NCI-H69 (cell line): ENCODE results near the gene KRTAP20-1.

Source experiments
- DNase-seq: peaks from one replicate; lab custom pipeline; 2025; lab: John Stamatoyannopoulos, UW

Gene KRTAP20-1

GRCh38 chr21:30616125-30616524 lies at the start of gene KRTAP20-1:
Gene KRTAP20-1 (plus strand): TSS chr21:30616425. CDS start chr21:30616455, 30 bp downstream.
- DNase-seq: no peak

DNA sequence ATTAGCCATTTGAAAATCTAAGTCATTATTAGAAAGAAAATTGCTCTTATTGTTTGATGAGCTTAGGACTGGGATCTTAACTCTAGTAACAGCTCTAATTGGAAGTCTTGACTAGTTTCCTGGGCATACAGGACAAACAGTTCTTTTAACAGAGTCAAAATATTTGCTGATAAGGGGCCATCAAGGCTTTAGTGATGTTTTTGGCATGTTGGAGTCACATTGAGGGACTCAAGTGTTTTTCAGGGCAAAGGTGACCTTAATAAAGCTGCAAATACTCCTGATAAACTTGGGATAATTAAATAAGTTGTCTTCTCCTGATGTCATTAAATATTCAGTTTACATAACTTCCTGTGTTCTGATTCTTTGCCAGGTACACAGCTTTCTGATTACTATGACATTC lies 48.6 kb upstream of the KRTAP20-1 start:
- no peak for DNase-seq

- DNase-seq: peak; percentile 68
Measured at GRCh38 chr21:30577766-30578165, 38.5 kb upstream of the KRTAP20-1 start.

DNA sequence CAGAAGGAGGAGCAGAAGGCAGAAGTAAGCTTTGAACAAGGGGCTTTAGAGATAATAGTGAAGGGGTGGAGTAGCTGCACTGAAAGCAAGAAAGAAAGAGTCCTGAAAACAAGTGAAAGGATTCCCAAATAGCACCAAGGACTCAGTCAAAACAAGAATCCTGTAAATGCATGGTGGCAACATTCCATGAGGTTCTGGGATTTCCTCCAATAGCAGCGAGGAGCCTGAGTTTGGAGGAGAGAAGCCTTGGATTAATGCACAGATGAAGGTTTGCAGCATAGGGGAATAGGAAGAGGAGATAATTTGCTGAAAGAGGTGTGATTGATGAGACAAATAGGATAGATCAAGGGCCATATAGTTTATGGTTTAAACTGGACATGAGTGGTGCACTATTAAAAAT lies 36.9 kb upstream of the KRTAP20-1 start:
- DNase-seq: no peak

GRCh38 chr21:30580132-30580531 lies 36.1 kb upstream of the KRTAP20-1 start:
- peak; percentile 25 for DNase-seq

DNA sequence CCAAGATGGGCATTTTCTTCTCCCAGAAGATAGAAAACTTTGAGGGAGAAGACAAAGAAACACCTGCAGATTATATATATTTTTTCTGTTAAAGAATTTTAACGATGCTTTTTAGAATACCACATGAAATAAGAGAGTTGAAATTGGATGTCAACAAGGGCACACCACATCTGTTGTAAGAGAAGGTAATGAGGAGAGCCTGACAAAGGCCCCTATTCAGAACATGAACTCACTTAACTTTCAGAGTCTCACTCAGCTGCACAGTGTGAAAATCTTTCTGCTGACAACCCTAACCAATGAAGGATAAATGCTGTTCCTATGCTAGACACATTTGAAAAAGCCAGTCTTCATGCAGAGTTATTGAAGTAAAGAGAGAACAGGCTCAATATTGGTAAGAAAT lies 33.4 kb upstream of the KRTAP20-1 start:
- DNase-seq: no peak

- DNase-seq: no peak
Measured at GRCh38 chr21:30590297-30590696, 25.9 kb upstream of the KRTAP20-1 start, which contains the start of gene KRTAP22-2. Gene KRTAP22-2 (minus strand): TSS chr21:30590397.

- DNase-seq: no peak
Measured at GRCh38 chr21:30592140-30592539, 24.1 kb upstream of the KRTAP20-1 start, which contains the start of gene KRTAP6-3. Gene KRTAP6-3 (plus strand): TSS chr21:30592440. CDS start chr21:30592446, 6 bp downstream.

GRCh38 chr21:30598802-30599201 lies 17.4 kb upstream of the KRTAP20-1 start, which contains the start of gene KRTAP6-2:
Gene KRTAP6-2 (minus strand): TSS chr21:30598902. CDS start chr21:30598874, 28 bp downstream.
- no peak for DNase-seq

DNA sequence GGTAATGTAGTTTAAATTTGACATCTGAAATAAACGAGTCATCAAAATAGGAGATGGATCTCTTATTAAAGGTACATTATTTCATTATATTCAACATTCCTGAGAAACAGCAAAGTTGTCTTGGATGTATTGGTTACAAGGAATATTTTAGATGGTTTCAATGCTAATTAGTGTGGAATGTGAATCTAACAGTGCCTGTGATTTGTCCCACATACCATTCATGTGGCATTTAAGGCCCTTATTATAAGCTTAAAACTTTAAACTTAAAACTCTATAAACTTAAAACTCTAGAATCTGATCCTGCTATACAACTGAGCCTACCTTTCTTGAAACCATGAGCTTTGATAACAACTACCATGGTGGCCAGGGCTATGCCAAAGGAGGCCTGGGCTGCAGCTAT lies 15.4 kb upstream of the KRTAP20-1 start, which contains the start of gene KRTAP22-1:
Gene KRTAP22-1 (plus strand): TSS at position 301 of the 400 bp plus-strand sequence.
- no peak for DNase-seq

GRCh38 chr21:30605968-30606367 lies 10.3 kb upstream of the KRTAP20-1 start:
- peak; percentile 7 for DNase-seq

DNA sequence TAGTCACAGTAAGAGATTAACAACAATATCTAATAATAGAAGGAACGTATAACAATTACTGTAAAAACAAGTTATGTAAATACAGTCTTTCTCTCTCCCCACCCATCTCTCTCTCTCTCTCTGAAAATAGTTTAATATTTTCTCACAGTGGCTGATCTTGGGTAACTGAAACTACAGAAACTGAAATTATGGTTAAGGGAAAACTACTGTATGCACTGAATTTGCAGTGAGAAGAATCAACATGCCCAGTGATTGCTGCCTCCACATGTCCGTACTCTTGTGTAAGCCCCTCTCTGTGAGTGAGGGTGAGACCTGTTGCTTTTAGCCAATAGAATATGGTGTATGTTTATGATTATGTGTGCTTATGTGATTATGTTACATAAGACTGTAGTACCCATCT lies 4.1 kb upstream of the KRTAP20-1 start:
- DNase-seq: no peak

GRCh38 chr21:30613836-30614235 lies 2.4 kb upstream of the KRTAP20-1 start, which contains the start of gene KRTAP6-1:
Gene KRTAP6-1 (minus strand): TSS chr21:30613930. CDS start chr21:30613904, 26 bp downstream.
- peak; percentile 4 for DNase-seq

DNA sequence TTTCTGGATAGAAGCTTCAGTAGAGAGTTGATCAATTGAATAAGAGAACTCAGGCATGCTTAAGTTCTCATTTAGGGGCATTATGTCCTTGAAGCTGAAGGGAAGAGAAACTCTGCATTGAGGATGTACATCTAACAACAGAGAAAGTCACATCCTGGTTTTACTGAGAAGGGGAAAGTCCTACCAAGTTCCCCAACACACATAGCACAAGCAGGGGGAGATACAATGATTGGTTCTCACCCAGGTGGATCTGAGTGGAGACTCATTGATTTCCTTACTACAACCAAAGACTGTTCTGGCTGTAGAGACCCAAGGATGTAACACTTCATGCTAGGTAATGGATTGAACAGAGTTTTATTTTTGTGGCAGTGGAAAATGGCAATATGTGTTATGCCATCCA lies 1.0 kb upstream of the KRTAP20-1 start:
- no peak for DNase-seq

- DNase-seq: no peak
Measured at GRCh38 chr21:30620080-30620479, 3.9 kb downstream of the KRTAP20-1 start.

- DNase-seq: no peak
Measured at GRCh38 chr21:30620522-30620921, 4.3 kb downstream of the KRTAP20-1 start, which contains the start of gene KRTAP20-4. Gene KRTAP20-4 (plus strand): TSS chr21:30620627.

- peak; percentile 3 for DNase-seq
Measured at GRCh38 chr21:30623362-30623761, 7.1 kb downstream of the KRTAP20-1 start.

GRCh38 chr21:30625449-30626165 lies 9.4 kb downstream of the KRTAP20-1 start:
- no peak for DNase-seq

- DNase-seq: no peak
Measured at GRCh38 chr21:30628109-30628508, 11.9 kb downstream of the KRTAP20-1 start.

DNA sequence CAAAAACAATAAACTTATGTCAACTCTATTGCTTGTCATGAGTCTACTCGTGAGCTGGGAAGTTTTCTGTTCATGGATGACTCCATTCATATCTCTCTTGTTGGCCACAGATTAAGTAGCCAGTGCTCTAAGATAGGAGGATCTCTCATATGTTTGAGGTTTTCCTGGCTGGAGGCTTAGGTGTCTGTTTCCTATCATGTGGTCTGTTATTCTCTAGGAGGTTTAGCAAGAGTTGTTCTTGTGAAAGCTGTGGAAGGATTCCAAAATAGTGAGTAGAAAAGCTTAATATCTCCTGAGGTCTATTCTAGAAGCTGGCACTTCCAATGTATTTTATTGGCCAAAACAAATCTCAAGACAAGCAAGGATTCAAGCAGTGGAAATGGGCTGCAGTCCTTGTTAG lies 13.0 kb downstream of the KRTAP20-1 start:
- DNase-seq: no peak

DNA sequence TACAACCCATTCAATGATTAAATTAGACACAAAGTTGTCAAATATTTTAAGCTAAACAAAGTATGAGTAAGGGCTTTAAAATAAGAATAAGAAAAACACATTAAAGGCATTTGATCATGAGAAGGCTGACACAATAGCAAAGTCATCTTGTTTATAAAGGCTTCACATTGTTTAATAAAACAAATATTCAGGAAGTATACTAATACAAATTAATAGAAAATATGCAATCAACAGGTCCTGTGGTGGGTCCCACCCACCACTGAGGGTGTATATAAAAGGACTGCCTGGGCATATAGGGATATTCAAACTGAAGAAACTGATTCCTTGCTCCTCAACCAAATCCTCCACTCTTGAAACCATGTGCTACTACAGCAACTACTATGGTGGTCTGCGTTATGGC lies 18.7 kb downstream of the KRTAP20-1 start, which contains the start of gene KRTAP20-2:
Gene KRTAP20-2 (plus strand): TSS at position 301 of the 400 bp plus-strand sequence. CDS start 58 bp downstream, at position 359.
- DNase-seq: no peak

- no peak for DNase-seq
Measured at GRCh38 chr21:30638686-30639085, 22.5 kb downstream of the KRTAP20-1 start.

GRCh38 chr21:30642564-30642963 lies 26.3 kb downstream of the KRTAP20-1 start, which contains the start of gene KRTAP20-3:
Gene KRTAP20-3 (plus strand): TSS chr21:30642864.
- DNase-seq: no peak
